Fibroblast of mammary gland (primary cell): ENCODE measurements around the gene KASH5.

ENCODE experiments used
- DNase-seq: peaks from one replicate; pipeline ENCODE4 v3.0.0-alpha.2; 2010; ENCODE audit warnings: low read depth
- H3K4me3 ChIP-seq: 2 replicates; pipeline ENCODE4 v1.5.1; 2011; ENCODE audit warnings: low read depth, mild to moderate bottlenecking, low read length, moderate library complexity; ENCODE audit not compliant: control insufficient read depth
- CTCF ChIP-seq: conservative IDR thresholded peaks from 2 replicates; pipeline ENCODE4 v1.5.1; 2011; ENCODE audit warnings: low read depth, low read length, inconsistent platforms; ENCODE audit not compliant: control insufficient read depth, insufficient read depth

The KASH5 gene

GRCh38 chr19:49407482-49408015 is 19.5 kb downstream of the KASH5 start:
- no peak for DNase-seq
- H3K4me3 ChIP-seq = no peak overlapping the region
- TF ChIP-seq CTCF = no peak

GRCh38 chr19:49408816-49409440 is 20.9 kb downstream of the KASH5 start:
- TF ChIP-seq CTCF = no peak
- DNase-seq = no peak
- no peak overlapping the region for H3K4me3 ChIP-seq

- TF ChIP-seq CTCF = no peak
- H3K4me3 ChIP-seq = no peak overlapping the region
- DNase-seq = no peak
Measured at GRCh38 chr19:49409441-49410029, 21.5 kb downstream of the KASH5 start.

- no peak for TF ChIP-seq CTCF
- no peak for DNase-seq
Measured at GRCh38 chr19:49411681-49412326, 23.8 kb downstream of the KASH5 start.

GRCh38 chr19:49413348-49413747 is 25.3 kb downstream of the KASH5 start:
- DNase-seq = peak; percentile 43
- TF ChIP-seq CTCF = no peak

More at GRCh38 chr19:49411681-49412326, 23.8 kb downstream of the KASH5 start:
- H3K4me3 ChIP-seq = no peak overlapping the region

GRCh38 chr19:49414256-49414655 is 26.2 kb downstream of the KASH5 start:
- no peak for TF ChIP-seq CTCF
- DNase-seq = no peak
- H3K4me3 ChIP-seq = no peak overlapping the region

More at GRCh38 chr19:49413348-49413747, 25.3 kb downstream of the KASH5 start:
- no peak overlapping the region for H3K4me3 ChIP-seq
